Hindlimb muscle (tissue), 1 donor: ENCODE data around the gene SPRY2. TPM values are rescaled to one million over a fixed set of nuclear protein-coding genes. Genes with fewer than 3 reads are reported as not detected.
A peak's percentile ranks its signal among the peaks of the same experiment; 100 is the strongest.

Source experiments
- DNase-seq: peaks from one replicate; pipeline ENCODE4 v3.0.0-alpha.2; 2013
- polyA plus RNA-seq: library from polyadenylated mRNA; unstranded; fragments of 120-200 nt; gene quantifications from one replicate; pipeline ENCODE4 v1.2.1, GENCODE V29; 2013; ENCODE audit not compliant: insufficient read length

The SPRY2 gene
- polyA plus RNA-seq, 1 donor, result 72.4 TPM

GRCh38 chr13:80312012-80312704, 28.8 kb downstream of the SPRY2 start:
- DNase-seq, result no peak

- DNase-seq, result no peak
Observed at GRCh38 chr13:80309926-80310325, 31.0 kb downstream of the SPRY2 start.

- no peak for DNase-seq
Observed at GRCh38 chr13:80307401-80307987, 33.4 kb downstream of the SPRY2 start.

DNA sequence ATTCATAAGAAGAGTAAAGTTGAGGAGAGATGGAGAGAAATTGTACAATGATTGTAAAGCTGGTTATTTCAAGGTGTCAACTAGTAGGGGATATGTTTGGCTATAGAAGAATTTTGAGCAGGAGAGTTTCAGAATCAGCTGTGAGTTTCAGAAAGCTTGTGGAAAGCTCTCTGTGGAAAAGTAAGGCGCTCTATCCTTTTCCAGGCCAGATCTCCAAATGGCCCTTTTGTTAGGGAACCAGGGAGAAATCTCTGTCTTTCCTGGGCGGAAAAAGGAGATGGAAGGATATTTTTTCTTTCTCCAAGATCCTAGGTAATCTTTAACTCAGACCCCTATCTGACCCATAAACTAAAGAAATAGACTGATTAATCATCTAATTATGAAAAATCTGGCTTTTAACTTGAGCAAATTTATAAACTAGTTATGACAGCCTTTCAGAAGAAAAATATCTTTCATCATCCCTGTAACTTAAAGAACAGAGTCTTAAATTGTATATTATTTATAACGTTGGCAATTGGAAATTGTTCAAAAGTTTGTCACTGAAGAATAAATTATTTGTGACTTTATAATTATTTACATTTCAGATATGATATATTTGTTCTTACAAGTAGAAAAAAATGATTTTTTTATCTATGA, 34.5 kb downstream of the SPRY2 start:
- peak; percentile 17 for DNase-seq

DNA sequence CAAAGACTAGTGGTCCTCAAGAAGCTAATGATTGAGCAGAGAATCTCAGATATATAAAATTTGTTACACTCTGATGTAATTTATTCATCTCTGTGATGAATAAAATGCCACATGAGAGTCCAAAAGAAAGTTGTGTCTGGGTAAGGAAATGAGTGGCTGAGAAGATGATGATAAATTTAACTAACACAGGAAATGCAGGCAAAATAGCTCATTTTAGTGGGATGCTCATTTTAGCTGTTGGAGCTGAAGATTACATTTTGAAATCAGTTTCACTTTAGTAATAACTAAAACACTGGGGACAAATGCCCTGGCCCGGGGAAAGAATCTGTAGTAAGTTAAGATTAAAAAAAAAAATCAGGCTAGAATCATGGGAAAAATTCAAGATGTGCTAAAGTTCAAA, 35.2 kb downstream of the SPRY2 start:
- no peak for DNase-seq

DNA sequence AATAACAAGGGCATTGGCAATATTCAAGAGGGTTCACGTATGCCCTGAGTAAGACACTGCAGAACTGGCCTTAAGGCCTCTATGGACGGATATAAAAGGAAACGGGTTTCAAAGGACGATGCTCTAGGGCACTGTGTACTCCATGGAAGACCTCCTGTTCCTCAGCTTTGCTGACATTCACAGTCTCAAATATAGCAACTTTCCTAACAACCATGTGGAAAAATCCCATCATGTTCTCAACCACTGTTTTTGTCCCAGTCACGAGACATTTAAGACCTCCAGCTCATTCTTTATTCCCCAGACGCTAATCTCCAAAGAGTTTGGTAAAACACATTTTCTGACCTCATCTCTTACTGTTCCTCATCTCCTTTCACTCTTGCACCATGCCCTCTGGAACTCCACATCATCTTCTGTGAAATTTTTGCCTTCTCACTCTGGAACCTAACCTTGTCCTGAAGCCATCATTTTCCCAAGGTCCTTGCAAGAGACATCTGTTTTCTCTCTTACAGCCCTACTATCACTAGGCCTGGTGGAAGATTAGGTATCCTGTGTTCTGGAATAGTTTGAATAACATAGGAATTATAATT, 37.6 kb downstream of the SPRY2 start:
- DNase-seq, result no peak

- no peak for DNase-seq
Observed at GRCh38 chr13:80299046-80299445, 41.9 kb downstream of the SPRY2 start.

- DNase-seq, result no peak
Observed at GRCh38 chr13:80297503-80297902, 43.4 kb downstream of the SPRY2 start.

DNA sequence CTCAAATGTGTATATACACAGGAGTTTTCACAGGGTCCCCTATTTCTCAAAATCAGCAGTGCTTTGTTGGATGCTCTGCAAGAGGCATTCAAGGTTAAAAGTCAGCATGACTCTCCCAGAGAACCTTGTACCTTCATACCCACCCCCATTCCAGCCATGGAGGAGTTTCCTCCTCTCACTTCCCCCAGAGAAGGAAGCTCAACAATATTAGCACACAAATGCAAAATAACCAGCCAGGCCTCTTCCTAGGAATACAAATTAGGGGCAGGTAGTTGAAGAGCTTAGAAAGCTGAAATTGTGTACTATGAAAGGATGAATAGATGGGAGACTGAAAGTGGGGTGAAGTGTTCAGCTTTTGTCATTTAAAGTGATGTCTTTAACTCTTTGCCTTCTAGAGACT, 43.8 kb downstream of the SPRY2 start:
- DNase-seq, result no peak

DNA sequence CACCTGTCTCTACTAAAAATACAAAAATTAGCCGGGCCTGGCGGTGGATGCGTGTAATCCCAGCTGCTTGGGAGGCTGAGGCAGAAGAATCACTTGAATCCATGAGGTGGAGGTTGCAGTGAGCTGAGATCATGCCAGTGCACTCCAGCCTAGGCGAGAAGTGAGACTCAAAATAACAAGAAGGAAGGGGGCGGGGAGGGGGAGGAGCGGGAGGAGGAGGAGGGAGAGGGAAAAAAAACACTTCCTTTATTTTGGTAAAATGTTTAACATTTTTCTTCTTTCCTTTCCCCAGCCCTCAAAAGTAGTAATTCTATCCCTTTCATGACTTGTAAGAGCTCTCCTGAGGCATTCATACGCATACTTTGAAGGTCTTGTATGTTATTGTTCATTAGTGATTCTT, 44.3 kb downstream of the SPRY2 start:
- no peak for DNase-seq

DNA sequence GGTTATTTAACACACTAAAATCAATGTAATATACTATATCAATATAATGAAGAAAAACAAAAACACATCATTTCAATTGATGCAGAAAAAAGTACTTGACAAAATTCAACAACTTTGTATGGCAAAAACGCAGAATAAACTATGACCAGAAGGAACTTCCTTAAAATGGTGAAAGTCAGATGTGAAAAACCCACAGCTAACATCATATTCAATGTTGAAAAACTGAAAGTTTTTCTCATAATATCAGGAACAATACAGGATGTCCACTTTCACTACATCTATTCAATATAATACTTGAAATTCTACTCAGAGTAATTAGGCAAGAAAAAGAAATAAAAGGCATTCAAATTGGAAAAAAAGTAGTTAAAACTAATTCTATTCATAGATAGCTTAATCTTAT, 50.3 kb downstream of the SPRY2 start:
- DNase-seq, result no peak
